NCI-H146 treated with DMSO at 0.1 percent for 48 hours (cell line): ENCODE results near the gene NAA35.
"Not testable (repeated sequence)": the region's sequence is repeated elsewhere in the genome, so short reads cannot be mapped to it uniquely, and the experiment has no call there.

Experiments used
- DNase-seq: peaks from one replicate; lab custom pipeline; 2025; ENCODE audit not compliant: unreplicated experiment; lab: John Stamatoyannopoulos, UW

The NAA35 gene

DNA sequence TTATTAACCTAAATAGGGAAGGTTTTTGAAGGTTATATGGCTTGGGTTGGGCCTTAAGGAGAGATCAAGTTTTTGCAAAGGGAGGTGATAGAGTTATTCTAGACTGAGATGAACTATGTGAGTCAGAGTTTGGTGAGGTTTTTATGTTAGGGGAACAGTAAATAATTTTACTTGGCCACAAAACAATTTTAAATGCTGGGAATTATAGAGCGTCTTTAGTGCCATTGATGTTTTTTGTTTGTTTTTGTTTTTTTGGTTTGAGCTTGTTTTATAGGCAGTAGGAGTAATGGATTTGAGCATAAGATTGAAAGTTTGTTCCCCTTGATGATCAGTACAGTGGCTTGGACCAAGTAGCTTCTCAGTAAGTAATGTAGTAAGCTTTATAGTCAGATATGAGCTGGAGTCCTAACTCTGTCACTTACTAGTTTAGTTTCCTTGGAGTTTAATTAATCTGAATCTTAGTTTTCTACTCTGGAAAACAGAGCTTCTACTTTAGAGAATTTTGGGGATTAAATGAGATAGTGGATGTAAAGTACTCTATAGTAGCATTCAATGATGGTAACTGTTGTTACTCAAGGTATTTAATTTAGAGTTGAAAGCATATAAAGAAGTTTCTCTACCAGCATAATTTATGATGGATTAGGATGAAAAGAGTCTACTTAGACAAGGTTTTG lies 2.9 kb downstream of the NAA35 start:
- DNase-seq: no peak

DNA sequence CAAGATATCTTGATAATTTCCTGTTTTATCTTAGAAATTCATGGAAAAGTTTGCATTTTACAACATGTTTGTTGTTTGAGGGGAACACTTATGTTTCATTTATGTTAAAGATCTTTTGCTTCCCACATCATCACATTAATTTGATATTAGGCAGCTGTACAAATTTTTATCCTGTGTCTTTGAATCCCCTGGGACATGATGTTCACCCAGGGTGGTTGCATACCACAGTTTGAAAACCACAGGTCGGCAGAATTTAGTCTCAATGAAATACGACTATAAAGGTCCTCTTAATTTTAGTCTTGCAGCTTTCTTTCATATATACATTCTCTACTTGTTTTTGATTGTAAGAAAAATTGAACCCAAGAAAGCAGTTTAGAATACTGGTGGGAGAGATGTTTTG lies 3.7 kb downstream of the NAA35 start:
- DNase-seq: no peak

DNA sequence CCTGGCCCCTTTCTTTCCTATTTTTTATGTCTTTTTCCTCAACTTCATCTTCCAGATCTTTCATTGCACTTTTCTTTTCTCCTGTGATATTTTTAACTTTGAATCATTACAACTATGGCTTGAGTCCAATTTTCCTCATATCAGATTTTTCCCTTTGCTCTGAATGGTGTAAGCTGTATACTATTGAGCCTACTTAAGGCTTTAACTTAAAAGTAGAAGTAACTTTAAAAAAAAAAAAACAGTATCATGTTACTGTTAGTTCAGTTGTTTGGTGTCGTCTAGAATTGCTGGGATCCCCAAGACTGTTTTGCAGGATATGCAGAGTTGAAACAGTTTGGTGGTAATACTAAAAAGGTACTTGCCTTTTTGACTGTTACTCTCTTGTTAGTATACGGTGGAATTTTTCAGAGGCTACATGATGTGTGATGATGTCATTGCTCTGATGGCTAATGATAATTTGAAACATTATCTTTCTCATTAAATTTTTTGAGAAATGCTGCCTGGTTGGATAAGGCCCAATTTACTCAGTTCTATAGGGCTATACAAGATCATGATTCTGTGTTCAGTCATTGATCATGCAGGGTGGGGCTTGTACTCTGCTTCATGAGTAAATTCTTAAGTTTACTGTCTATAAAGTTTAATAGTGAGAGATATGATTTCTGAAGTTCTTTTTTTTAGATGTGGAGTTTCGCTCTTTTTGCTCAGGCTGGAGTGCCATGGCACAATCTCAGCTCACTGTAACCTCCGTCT lies 8.8 kb downstream of the NAA35 start:
- no peak for DNase-seq

DNA sequence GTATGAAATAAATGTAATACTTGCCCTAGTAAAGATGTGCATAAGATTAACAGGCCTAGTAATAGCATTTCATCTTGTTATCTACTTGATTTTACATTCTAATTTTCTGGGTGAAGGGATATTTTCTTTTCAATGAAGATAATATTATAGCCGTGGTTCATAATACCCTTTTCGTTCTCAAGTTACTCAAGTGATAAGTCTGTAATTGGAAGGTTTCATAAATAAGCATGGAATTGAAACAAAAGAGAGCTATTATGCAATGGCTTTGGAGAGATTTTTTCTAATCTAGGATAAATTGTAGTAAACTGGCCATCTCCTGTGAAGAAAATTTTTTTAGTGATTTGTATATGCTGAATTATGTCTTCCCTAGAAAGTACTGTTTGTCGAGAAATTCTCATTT lies 19.0 kb downstream of the NAA35 start:
- no peak for DNase-seq

DNA sequence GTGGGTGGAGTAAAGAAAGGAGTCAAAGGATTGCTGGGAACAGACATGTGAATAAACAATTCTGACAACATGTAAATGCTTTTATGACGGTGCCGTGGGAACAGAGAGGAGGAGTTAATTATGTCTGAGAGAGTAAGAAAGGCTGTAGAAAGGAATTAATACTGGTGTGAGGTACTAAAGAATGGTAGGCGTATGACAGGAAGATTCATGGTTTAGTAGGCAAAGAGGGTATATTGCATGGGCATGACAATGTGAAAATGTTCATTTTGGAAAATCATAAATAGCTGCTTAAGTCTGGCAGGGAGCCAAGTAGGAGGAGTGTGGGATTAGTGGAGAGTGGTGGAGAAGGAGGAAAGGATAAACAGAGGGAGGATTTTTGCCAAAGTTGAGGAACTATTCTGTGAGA lies 19.7 kb downstream of the NAA35 start:
- no peak for DNase-seq

DNA sequence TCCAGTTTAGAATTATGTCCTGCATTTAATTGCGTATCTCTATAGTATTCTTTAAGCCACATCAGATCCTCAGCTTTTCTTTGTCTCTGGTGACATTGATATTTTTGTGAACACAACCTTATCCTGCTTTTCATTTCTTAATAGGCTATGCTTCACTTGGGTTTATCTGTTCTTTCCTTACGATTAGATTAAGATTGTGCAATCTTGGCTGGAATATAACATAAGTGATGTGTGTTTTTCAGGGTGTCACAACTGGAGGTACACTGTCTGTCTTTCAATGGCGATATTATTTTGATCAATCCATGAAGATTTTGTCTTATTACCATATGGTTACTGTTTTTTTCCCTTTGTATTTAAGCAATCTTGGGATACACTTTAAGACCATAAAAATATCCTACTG lies 23.6 kb downstream of the NAA35 start:
- no peak for DNase-seq

DNA sequence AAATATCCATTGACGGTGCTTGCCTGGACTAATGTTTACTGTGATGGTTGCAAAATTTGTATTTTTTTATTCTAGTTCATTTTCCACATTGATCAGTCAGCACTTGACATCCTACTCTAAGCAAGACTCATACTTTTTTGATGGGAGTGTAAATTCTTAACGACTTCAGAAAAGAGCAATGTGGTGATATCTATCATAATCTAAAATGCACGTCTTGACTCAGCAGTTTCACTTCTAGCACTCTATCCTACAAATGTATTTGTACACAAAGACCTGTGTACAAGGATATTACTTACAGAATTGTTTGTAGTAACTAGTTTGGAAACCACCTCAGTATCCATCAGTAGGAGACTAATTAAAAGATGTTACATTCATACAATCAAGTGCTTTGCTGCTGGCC lies 24.0 kb downstream of the NAA35 start:
- DNase-seq: no peak

DNA sequence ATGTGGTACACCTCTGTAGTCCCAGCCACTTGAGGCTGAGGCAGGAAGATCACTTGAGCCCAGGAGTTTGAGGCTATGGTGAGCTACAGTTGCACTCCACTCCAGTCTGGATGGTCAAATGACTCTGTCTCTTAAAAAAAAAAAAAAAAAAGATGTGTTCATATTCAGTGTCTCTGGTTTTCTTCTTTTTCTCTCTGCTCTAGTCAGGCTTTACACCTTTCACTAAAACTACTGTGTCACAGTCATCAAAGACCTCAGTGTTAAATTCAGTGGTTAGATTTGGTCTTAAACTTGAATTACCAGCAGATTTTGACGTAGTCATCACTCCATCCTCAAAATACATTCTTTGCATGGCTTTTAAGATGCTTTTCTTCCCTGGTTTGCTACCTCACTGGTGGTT lies 28.8 kb downstream of the NAA35 start:
- no peak for DNase-seq

DNA sequence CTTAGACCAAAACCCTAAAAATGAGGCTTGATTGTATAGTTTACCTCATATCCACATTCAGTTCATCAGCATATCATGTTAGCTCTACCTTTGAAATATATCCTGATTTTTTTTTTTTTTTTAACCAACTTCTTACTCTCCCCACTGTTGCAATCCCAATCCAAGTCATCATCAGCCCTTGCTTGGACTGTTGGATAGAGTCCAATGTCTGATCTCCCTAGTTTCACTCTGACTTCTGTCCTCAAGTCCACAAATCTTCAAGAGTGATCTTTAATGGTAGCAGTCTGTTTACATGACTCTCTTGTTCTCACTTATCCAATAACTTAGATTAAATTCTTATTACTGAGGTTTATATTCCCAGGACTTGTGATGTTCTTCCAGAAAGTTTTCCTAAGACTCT lies 30.8 kb downstream of the NAA35 start:
- no peak for DNase-seq

DNA sequence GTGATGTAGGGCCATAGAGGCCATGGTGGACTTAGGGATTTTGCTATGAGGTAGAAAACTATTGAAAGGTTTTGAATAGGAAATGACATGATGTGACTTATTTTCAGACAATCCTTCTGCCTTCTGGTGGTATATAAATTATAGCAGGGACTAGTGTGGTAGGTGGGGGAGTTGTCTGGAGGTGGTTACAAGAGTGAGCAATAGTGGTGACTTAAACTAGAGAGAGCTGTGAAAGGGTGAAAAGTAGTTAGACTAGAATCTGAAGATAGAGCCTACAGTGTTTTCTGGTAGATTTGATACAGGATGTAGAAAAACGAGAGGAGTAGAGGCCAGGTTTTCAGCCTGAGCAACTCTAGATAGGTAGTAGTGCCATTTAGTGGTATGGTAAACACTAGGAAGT lies 32.3 kb downstream of the NAA35 start:
- DNase-seq: no peak

DNA sequence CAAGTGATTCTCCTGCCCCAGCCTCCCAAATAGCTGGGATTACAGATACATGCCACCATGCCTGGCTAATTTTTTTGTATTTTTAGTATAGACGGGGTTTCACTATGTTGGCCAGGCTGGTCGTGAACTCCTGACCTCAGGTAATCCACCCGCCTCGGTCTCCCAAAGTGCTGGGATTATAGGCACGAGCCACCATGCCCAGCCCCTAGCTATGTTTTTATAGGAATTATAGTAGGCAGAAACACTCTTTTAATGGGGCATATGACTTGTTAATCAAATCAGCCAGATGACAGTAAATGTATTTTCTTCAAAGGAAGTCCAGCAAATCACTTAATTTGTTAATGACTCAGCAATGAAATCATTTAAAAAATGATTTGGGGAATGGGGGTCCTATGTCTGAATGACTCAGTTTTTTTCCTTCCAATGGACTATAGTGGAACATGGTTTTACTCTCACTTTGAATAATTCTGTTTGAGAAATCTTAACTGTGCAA lies 33.2 kb downstream of the NAA35 start:
- not testable (repeated sequence) for DNase-seq

DNA sequence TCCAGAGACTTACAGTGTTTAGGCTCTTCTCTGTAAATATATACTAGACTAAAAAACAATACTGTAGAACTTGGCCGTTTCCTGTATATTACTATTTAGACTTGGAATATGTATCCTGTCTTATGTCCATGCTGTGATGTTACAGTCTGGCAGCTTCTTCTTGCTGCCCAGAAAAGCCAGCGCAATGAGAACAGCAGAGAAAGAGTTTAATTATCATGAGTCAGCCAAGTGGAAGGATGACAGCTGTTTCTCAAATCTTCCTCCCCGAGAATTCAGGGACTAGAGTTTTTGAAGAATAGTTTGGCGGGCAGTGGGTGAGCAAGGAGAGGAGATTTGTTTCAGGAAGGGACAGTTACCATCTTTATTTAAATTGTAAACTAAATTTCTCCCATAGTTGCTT lies 37.5 kb downstream of the NAA35 start:
- no peak for DNase-seq

DNA sequence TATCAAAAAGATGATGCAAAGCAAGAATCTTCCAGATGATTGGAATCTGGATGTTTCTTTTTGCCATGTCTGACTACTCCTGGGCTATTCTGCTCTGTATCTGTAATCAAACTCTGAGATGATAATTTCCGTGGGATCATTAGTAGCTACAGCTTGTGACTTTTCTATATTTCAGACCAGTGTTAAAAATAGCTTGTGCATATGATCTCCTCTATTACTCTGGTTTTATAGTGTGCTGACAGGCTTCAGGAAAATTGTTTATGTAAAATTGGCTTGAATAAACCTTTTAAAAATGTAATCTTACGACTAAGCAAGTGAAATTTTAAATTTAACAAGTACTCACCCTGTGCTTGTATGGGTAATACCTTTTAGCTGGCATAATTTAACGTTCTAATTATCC lies 40.4 kb downstream of the NAA35 start:
- DNase-seq: no peak

DNA sequence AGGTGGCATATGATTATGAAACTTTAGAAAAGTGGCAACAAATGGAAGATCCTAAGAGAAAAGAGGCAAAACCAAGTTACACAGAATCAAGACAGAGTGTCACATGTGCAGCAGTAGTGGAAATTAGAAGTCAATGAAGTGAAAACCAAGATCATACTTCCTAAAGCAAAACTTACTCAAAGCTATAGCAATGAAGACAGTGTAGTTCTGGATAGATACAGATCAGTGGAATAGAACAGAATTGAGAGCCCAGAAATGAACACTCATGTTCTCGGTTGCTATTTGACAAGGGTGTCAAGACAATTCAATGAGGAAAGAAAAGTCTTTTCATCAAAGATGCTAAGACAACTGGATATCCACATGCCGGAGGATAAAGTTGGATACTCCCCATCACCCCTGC lies 43.5 kb downstream of the NAA35 start:
- no peak for DNase-seq

DNA sequence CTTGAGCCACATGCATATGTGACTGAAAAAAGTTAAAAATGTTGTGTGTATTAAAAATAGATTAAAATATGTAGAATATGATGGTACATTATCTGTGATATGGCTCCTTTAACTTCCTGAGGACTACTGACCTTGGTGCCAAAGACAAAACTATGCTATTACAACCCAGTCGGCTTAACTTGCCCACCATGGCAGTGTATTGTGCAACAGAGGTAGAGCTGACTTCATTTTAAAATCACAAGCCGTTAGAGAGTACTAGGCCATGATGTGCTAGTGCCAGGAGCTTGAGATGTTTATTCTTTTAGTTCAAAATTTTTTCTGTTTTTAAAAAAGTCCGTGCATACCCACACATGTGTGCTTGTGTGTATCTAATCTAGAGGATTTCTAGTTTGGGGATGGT lies 46.3 kb downstream of the NAA35 start:
- no peak for DNase-seq

DNA sequence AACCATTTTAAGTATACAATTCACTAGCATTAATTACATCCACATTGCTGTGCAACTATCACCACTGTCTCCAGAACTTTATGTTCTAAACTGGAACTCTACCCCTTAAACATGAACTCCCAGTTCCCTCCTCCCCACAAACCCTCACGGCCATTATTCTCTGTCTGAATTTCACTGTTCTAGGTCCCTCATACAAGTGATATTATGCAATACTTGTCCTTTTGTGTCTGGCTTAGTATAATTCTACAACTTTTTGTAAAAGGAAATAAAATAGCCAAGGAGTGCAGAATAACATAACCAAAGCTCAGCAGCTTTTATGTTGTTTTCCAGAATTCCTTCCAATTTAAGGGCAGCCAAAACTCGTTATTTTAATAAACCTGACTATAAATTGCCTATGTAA lies 53.2 kb downstream of the NAA35 start:
- no peak for DNase-seq

DNA sequence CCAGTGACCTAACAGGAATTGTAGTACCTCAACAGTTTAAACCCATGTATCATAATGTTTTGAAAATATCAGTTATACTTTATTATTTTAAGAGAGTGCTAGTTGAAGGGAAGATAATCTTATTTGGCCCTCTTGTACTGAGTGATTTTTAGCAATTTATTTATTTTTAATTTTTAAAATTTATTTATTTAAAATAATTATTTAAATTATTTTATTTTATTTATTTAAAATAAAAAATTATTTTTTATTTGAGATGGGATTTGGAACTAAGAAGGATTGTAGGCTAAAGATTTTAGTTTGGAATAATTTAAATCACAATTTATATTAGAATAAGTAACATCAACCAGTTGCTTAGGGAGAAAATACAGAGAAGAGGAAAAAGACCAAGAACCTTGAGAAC lies 54.2 kb downstream of the NAA35 start:
- DNase-seq: no peak

DNA sequence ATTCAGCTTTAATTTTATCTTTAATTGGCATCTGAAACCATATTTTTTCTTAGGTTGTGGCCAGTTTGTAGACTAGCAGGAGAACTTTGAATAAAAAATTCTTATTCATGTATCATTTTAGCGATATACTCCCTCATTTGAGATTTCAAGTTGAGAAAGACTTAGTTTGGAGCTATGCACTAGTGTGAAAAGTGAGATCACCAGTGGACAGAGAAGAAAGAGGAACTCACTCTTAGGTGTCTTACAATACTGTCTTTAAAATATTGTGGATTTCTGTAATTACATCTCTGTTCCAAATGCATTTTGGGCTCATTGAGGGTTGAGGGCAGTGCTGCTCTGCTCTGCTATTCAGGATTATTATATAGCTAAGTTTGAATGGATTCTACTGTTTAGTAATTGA lies 54.7 kb downstream of the NAA35 start:
- no peak for DNase-seq

DNA sequence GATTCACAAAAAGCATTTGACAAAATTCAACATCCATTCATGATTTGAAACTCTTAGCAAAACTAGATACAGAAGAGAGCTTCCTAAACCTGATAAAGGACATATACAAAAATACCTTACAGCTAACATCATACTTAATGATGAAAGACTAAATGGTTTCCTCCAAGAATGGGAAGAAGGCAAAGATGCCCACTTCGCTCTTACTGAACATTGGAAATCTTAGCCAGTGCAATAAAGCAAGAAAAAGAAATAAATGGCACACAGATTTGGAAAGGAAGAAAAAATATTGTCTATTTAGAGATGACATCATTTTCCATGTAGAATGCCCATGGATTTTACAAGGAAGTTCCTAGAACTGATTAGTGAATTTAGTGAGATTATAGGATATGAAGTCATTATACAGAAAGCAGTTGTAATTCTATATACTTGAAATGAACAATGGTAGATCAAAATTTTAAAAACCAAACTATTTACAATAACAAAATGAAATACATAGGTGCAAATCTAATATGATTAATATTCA lies 64.4 kb downstream of the NAA35 start:
- DNase-seq: no peak

DNA sequence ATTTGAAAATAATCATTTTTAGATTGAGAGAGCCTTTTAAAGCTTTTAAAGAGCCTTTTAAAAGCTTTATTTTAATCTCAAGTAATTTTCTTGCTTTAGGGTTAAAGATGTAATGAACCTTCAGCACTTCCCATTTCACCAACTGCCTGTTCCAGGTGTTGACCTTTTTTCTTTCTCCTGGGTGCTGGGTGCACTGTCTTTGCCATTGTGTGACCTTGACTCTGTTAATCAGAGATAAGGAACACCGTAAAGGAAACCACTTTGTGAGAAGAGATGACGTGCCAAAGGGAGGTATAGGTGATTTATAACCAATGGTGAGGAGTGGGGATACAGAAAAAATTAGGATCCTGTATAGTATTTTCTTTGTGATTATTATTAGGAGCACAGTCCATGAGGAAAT lies 68.2 kb downstream of the NAA35 start:
- peak; percentile 29 for DNase-seq

DNA sequence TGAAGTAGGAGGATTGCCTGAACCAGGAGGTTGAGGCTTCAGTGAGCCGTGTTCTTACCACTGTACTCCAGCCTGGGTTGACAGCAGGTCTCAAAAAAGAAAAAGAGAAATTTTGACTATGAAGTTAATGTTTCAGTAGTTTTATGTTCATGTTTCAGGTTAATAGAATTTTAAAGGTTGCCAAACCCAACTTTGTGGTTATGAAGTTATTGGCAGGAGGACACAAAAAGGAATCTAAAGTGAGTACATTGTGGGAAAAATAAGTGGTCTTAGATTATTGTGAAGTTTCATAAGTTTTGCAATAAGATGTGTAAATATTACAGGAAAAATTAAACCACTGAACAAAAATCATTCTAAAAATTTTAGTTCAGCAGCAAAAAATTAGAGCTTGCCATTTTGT lies 79.8 kb downstream of the NAA35 start:
- no peak for DNase-seq

DNA sequence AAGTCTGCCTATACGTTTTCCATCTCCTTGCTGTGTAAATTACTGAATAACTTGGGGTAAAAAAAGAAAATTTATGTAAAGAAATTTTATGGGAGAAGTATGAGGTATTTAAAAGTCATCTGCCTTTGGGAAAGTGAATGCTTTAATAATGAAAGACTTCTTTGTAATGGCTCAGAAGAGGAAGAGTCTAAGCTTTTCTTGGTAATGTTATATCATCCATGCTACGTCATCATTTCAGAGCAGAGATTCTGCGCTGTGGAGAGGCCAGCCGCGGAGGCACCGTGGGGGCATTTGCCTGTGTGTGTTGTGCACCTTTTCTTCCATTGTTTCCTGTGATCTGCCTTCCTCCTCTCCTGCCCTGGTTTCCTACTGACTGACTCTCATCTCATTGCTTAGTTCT lies 80.2 kb downstream of the NAA35 start:
- no peak for DNase-seq
